ENCODE results near the gene N4BP2L2.
A peak's percentile ranks its signal among the peaks of the same experiment; 100 is the strongest.

Gene N4BP2L2

GRCh38 chr13:32454886-32455593, 83.6 kb downstream of the N4BP2L2 start:
- no peak for DNase-seq

- no peak for DNase-seq
Observed at GRCh38 chr13:32453981-32454380, 84.6 kb downstream of the N4BP2L2 start.

- no peak for DNase-seq
Observed at GRCh38 chr13:32448972-32449371, 89.6 kb downstream of the N4BP2L2 start.

GRCh38 chr13:32447894-32448623, 90.5 kb downstream of the N4BP2L2 start:
- no peak for DNase-seq

GRCh38 chr13:32446773-32447465, 91.7 kb downstream of the N4BP2L2 start:
- DNase-seq, result no peak

GRCh38 chr13:32446220-32446619, 92.4 kb downstream of the N4BP2L2 start:
- DNase-seq, result no peak

GRCh38 chr13:32445461-32445860, 93.1 kb downstream of the N4BP2L2 start:
- no peak for DNase-seq

- no peak for DNase-seq
Observed at GRCh38 chr13:32443111-32443510, 95.5 kb downstream of the N4BP2L2 start.

- no peak for DNase-seq
Observed at GRCh38 chr13:32438871-32439270, 99.7 kb downstream of the N4BP2L2 start.

- DNase-seq, result no peak
Observed at GRCh38 chr13:32432856-32433255, 105.7 kb downstream of the N4BP2L2 start.

GRCh38 chr13:32431361-32431760, 107.2 kb downstream of the N4BP2L2 start:
- no peak for DNase-seq

- DNase-seq, result no peak
Observed at GRCh38 chr13:32430018-32430747, 108.4 kb downstream of the N4BP2L2 start.

GRCh38 chr13:32429433-32429909, 109.1 kb downstream of the N4BP2L2 start:
- DNase-seq, result no peak

GRCh38 chr13:32428581-32429432, 109.8 kb downstream of the N4BP2L2 start:
- no peak for DNase-seq

- DNase-seq, result peak; percentile 84
Observed at GRCh38 chr13:32427852-32428580, 110.6 kb downstream of the N4BP2L2 start, which contains the start of gene N4BP2L1. TSS of gene N4BP2L1 (minus strand) at chr13:32428130. CDS start at chr13:32428082, 48 bp downstream.

- peak; percentile 51 for DNase-seq
Observed at GRCh38 chr13:32426990-32427851, 111.4 kb downstream of the N4BP2L2 start.

- DNase-seq, result peak; percentile 15
Observed at GRCh38 chr13:32426191-32426989, 112.2 kb downstream of the N4BP2L2 start.

GRCh38 chr13:32425158-32425557, 113.4 kb downstream of the N4BP2L2 start:
- DNase-seq, result no peak

GRCh38 chr13:32423592-32423991, 115.0 kb downstream of the N4BP2L2 start:
- no peak for DNase-seq
